DMS114 treated with DMSO at 0.1 percent for 48 hours (cell line): ENCODE measurements around the gene SYCP3.
"Not testable (repeated sequence)": the region's sequence is repeated elsewhere in the genome, so short reads cannot be mapped to it uniquely, and the experiment has no call there.

Experiments used
- DNase-seq: peaks from one replicate; lab custom pipeline; 2025; ENCODE audit not compliant: unreplicated experiment; lab: John Stamatoyannopoulos, UW

Gene SYCP3

GRCh38 chr12:101761350-101761749, 22.1 kb upstream of the SYCP3 start:
- DNase-seq = no peak

GRCh38 chr12:101759396-101760047, 20.3 kb upstream of the SYCP3 start:
- DNase-seq = peak; percentile 15

GRCh38 chr12:101750152-101750551, 10.9 kb upstream of the SYCP3 start:
- no peak for DNase-seq

DNA sequence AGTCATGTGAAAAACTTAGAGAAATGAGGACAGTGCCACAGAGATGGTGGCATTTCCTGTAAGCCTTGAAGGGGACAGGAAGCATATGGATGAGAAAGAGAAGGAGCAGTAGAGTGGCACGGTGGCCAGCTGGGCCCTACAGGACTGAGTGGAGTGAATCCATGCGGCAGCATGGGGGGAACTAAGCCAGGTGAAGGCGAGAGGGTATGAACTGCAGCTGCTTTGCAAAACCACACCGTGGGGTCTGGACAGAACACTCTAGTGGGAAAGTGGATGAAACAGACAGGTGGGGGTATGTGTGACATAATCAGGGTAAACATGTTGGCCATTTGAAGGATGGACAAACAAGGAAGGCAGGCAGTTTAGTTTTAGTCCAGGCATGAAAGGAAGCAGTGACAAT, 10.4 kb upstream of the SYCP3 start:
- DNase-seq = no peak

DNA sequence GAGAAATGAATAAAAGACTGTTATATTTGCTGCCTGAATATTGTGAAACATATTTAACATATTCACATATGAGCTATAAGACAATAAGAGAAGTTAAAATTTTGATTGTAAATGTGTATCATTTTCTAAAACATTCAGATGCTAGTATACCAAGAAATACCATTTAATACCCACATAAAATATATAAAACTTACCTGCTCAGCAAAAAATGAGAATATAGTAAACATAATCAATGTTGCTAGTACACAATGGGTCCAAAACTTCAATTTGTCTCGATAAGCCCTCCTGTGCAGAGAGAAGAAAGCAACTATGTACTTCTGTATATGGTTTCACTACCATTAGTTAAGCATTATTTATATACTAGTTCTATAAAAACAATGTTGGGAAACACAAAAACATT, 9.6 kb upstream of the SYCP3 start:
- DNase-seq = no peak

DNA sequence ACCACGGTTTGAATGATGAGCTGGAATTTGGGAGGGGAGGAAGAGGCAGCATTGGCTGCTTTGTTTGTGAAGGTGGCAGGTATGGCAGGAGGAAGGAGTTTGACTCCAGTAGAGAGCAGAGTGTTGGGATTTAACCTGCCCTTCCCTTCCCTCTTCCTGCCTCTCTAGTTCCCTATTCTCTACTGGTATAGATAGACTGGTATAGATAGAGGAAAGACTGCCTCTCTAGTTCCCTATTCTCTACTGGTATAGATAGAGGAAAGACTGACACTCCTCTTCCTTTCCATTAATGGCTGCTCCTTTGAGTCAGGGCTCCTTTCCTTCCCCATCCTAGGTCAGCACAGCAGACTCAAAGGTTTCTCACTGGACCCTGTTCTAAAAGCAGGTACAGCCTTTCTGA, 8.4 kb upstream of the SYCP3 start:
- DNase-seq = no peak

DNA sequence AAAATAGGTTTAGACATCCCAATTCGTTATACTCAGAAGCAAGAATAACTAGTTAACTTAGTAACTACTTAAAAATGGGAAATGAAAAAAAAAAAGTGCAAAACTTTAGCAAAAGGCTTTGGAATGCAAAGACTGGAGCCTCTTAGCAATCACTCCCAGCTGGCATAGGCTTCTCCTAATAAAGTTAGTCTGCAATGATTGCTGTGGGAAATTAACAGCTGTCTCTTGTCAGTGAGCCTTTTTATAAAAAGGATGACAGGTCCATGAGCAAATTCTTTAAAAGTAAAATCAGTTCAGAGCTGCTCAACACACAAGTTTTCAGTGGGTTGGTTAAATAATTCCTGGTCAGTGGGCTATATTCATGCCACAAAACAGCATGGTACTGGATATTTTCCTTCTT, 7.4 kb upstream of the SYCP3 start:
- no peak for DNase-seq

- DNase-seq = no peak
Observed at GRCh38 chr12:101746196-101746595, 6.9 kb upstream of the SYCP3 start.

GRCh38 chr12:101745481-101745880, 6.2 kb upstream of the SYCP3 start:
- no peak for DNase-seq

DNA sequence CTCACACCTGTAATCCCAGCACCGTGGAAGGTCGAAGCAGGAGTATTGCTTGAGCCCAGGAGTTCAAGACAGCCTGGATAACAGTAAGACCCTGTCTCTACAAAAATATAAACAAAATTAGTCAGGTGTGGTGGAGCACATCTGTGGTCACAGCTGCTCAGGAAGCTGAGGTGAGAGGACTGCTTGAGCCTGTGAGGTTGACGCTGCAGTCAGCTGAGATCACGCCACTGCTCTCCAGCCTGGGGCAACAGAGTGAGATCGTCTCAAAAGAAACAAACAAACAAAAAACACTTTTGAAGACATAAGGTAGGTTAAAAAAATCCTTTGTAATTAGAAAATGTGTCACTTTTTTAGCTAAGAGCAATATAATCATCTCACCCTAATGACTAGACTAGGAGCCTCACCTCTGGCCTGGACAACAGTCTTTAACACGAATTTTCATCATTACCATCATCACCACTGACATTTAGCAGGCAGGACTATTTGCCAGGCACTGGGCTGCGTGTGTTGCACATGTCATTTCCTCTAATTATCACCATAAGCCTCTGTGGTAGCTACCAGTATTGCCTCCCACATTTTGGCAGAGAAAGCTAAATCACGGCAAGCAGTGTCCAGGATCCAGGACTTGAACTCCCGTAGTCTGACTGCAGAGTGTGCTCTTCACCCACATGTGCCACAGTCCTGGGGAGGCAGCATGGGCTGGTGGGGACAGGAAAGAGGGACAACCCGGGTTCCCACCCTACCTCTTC, 4.6 kb upstream of the SYCP3 start:
- DNase-seq = no peak

- no peak for DNase-seq
Observed at GRCh38 chr12:101743242-101743641, 4.0 kb upstream of the SYCP3 start.

GRCh38 chr12:101740980-101741379, 1.7 kb upstream of the SYCP3 start:
- DNase-seq = no peak

- no peak for DNase-seq
Observed at GRCh38 chr12:101740566-101740965, 1.3 kb upstream of the SYCP3 start.

GRCh38 chr12:101737476-101737875, 1.8 kb downstream of the SYCP3 start:
- no peak for DNase-seq

DNA sequence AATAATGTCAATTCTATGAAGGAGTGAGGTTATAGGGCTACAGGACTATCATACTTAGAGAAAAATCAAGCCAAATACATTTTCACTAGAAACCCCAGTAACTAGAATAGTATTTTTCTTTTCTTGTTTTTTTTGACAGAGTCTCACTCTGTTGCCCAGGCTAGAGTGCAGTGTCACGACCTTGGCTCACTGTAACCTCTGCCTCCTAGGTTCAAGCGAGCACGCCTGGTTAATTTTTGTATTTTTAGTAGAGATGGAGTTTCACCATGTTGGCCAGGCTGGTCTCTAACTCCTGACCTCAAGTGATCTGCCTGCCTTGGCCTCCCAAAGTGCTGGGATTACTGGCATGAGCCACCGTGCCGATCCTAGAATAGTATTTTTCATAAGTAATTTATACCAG, 4.8 kb downstream of the SYCP3 start:
- DNase-seq = not testable (repeated sequence)

GRCh38 chr12:101733166-101733565, 6.1 kb downstream of the SYCP3 start:
- DNase-seq = no peak

DNA sequence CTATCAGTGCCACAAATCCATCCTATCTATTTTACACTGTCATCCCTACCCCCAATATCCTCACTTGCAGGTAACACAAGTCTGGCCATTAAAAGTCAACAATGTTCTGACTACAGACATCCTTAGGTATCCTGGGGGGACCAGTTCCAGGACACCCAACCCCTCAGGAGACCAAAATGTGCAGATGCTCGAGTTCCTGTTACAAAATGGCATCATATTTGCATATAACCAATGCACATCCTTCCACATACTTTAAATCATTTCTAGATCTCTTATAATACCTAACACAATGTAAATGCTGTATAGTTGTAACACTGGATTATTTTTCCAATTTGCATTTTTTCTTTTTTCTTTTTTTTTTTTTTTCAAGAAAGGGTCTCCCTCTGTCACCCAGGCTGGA, 6.9 kb downstream of the SYCP3 start:
- no peak for DNase-seq

GRCh38 chr12:101729842-101730241, 9.4 kb downstream of the SYCP3 start:
- no peak for DNase-seq

GRCh38 chr12:101727098-101727497, 12.2 kb downstream of the SYCP3 start:
- no peak for DNase-seq

GRCh38 chr12:101722392-101722791, 16.9 kb downstream of the SYCP3 start:
- no peak for DNase-seq

DNA sequence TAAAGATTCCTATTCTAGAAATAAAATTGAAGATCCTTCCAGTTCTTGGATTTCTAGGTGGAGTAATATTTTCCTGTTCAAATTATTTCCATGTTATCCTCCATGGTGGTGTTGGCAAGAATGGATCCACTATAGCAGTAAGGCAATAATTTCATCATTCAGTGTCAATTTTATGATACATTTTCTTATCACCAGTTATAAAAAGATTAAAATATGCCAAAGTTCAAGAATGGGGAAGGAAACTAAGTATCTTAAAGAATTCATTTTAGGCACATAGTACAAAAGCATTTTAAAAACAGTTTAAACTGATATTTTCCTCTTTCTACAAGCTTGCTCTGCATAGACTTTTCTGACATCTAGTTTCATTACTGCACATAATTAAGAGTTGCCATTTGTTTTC, 19.1 kb downstream of the SYCP3 start:
- DNase-seq = no peak

DNA sequence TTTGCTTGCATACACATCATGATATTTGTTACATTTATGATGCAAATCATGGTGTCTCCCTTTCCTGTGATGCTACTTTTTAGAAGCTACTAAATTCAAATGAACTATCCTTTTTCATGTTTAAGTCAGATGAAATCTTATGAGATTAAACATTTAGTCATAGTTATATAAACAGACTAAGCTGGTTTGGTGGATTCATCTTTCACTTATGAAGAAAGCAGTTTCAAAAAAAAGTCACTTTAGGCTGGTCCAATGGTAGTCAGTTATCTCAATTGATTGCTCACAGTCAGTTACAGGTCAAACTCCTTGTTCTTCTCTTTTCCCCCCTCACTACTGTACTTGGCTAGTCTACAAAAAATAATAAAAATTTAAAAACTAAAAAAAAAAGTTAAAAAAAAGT, 19.7 kb downstream of the SYCP3 start:
- no peak for DNase-seq
